ENCODE data around the gene TNFRSF25.

DNA sequence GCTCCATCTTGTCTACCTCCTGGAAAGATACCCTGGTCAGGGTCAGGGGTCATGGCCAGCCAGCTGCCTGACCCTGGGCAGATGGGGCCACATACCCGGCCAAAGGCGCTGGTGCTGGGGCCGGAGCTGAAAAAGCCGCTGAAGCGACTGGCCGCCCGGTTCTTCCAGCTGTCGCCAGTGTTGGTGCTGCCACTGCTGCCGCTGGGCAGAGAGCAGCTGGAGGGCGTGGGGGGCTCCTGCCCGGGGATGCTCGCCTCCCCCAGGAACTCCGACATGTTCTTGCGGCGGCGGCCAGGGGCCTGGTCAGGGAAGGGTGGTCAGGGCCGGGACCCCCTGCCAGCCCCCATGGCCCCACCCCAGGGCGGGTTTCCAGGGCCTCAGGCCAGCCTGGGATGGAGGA, 7.2 kb upstream of the TNFRSF25 start:
- TF ChIP-seq CTCF (IDR thresholded peaks at IDR 0.05; ENCODE audit: poor library complexity) (no peak), EZH2 (IDR thresholded peaks at IDR 0.05; ENCODE audit: borderline replicate concordance) (no peak)
